Activated T-helper 1 cell treated with Interleukin-2 at 50 U/mL for 16 hours (primary cell): Measurements from ENCODE around the gene RBM26.

Experiments
- DNase-seq: peaks from one replicate; pipeline ENCODE4 v3.0.0-alpha.2; 2020; ENCODE audit warnings: low read depth

Gene RBM26

GRCh38 chr13:79419365-79419764 is 13.3 kb upstream of the RBM26 start:
- no peak for DNase-seq

DNA sequence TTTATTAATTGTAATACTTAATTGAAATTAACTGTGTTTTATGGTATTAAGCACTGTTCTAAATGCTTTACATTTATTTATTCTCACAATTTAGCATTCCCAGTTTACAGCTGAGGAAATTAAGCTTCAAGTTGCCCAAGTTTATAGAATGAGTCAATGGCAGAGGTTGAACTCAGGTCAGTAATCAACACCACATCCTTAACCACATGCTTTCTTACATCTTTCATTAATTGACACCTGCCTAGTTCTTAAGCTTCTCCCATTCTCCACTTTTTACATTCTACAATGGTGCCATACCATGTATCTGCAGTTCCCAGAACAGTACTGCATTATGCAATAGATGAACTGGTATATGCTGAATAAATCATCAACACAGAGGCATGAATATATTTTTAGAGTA is 11.7 kb upstream of the RBM26 start:
- DNase-seq = no peak

- DNase-seq = no peak
These were observed 7.5 kb upstream of the RBM26 start for GRCh38 chr13:79413521-79413920.

GRCh38 chr13:79409828-79410227 is 3.8 kb upstream of the RBM26 start:
- no peak for DNase-seq

GRCh38 chr13:79407349-79407979 is 1.4 kb upstream of the RBM26 start:
- DNase-seq = no peak

- no peak for DNase-seq
These were observed 498 bp upstream of the RBM26 start for GRCh38 chr13:79406597-79406908.

GRCh38 chr13:79405501-79405830 is 589 bp downstream of the RBM26 start:
- DNase-seq = no peak

- no peak for DNase-seq
These were observed 1.1 kb downstream of the RBM26 start for GRCh38 chr13:79404985-79405384.

- DNase-seq = no peak
These were observed 1.7 kb downstream of the RBM26 start for GRCh38 chr13:79404361-79404760.

DNA sequence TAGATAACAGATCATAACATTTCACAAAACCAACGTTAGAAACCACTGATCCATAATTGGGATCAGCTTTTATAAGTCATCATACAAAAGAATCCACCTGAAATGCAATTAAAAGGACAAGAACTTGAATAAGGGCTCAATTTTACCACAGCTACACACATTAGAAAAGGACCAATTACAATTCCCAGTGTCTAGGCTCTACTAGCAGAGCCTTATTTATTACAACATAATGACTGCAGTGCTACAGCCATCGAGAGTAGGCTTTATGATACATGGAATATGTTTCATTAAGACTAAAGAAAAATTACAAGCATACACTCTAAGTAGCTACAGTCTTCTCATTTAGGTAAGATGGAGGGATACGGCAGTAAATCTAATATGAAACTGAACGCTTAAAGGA is 2.9 kb downstream of the RBM26 start:
- DNase-seq = no peak

GRCh38 chr13:79402679-79403078 is 3.4 kb downstream of the RBM26 start:
- DNase-seq = no peak

GRCh38 chr13:79402074-79402635 is 3.9 kb downstream of the RBM26 start:
- no peak for DNase-seq

DNA sequence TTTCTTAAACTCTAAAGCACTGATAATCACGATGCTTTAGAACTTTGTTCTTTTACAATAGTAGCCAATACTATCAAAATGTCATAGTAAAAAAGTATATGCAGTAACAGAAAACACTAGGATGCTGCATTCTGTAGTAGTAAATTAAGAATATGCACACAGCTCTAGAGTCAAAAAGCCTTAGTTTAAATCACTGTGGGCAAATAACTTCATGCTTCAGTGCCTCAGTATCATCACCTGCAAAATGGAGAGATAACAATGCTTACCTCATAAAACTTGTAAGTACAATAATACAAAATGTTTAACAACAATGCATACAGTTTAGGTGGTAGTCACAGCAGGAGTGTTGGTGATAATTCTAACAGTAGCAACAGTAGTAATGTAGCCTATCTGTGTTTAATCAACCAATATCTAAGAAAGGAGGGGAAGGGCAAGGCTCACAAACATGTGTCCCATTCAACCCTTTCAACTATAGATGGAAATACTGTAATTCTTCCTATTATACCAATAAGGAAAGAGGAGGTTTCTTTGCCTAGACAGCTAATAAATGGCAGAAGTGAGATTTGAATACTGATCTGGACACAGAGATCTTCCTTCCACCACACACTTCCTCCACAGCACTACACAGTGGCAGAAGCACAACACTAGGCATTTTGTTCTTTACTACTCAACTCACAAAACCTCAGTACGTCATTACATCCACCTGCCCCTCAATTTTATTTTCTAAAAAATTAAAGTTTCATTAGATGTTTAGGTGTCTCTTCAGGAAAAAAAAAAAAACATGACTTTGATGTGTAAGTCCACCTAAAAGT is 4.6 kb downstream of the RBM26 start:
- no peak for DNase-seq

DNA sequence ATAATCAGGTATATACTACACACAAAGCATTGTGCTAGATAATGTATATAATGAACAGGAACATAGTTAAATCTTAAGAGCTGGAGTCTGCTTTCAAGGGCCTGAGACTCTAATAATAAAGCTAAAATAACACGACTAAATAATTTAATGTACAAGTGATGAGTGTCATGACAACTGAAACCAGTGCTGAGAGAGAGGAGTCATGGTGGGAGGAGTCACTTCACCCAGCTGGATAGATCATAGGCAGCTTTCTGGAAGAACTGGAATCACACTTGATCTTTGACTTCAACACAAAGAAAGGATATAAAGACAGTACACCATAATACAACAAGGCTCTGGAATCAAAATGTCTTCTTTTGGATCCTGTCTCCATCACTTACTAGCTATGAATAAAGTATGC is 7.1 kb downstream of the RBM26 start:
- DNase-seq = no peak

DNA sequence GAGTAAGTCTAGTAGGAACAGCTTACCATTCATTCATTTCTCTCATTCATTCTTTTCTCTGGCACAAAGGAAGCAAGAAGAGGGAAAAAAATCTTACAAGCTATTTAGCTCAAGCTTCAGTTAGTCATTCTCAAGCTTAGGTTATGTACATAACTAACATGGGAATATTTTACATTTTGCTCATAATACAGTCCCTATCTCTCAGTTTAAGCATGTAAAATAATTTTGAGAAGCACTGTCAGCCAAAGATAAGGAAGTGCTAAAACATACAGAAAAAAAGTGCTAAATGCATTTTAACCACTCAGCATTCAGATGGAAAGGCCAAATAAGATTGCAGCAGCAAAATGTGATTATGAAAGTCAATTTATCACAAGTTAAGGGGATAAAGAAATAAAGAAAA is 7.9 kb downstream of the RBM26 start:
- DNase-seq = no peak

DNA sequence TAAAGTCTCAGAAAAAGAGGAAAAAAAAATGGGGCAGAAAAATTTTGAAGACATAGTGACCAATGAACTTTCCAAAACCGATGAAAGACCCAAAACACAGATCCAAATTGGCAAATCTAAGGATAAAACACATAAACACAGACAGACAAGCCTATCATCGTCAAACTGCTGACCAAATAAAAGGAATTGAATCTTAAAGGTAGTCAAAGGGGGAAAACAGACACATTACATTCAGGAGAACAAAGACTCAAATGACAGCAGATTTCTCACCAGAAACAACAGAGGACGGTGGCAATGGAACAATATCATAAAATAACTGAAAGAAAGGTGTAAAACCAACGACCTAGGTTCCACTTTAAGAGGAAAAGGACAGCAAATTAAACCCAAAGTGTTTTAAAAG is 10.2 kb downstream of the RBM26 start:
- DNase-seq = no peak

DNA sequence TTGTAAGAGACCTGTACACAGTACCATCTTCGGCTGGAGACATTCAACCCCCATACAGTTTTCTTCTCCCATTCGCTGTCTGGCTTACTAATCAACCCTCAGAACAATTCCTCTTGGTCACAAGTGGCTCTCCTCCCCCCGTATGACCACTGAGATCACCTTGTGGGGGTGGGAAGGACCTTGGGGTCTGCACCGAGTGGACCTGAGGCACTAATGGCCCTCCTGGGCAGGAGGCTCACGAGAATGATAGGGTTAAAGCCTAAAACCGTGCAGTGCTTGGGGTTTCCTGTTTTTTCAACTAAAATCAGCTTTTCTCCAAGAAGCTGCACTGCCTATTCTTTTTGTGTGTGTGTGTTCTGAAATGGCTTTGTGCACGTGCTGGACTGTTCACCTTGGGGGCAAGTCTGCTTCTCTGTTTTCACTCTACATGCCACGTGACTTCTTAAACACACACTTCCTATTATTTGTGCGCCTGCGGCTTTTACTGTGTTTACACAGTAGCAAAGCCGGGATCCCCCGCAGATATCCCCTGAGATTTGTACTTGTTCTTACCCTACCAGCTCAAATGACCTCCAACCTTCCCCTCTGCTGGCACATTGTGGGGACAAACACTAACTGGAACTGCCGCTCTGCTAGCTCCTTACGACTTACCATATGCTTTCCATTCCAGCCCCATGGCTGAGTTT is 12.3 kb downstream of the RBM26 start:
- DNase-seq = no peak

DNA sequence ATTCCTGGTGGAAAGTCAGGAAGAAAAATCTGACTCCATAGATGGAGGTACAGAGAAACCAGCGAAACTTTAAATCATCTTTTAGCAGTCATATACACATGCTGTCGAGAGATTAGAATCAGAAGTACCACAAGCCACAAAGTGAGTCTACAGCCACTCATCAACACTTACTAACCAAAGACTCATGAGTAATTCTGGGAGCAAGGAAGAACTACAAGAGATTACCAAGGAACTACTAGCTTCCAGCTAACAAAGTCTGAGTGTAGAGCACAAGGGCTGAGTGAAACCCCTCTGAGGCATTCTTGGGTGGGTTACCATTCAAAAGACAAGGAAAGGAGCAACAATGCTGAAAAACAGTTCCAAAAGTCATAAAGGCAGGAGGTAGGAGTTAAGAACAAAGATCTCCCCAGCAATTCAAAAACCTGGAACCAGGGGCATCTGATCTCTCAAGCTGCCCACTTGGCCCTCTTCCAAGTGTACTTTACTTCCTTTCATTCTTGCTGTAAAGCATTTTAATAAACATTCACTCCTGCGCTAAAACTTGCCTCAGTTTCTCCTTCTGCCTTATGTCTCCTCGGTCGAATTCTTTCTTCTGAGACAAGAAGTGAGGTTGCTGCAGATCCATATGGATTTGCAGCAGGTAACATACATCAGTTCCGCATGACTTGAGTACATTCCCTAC is 13.0 kb downstream of the RBM26 start:
- DNase-seq = no peak

DNA sequence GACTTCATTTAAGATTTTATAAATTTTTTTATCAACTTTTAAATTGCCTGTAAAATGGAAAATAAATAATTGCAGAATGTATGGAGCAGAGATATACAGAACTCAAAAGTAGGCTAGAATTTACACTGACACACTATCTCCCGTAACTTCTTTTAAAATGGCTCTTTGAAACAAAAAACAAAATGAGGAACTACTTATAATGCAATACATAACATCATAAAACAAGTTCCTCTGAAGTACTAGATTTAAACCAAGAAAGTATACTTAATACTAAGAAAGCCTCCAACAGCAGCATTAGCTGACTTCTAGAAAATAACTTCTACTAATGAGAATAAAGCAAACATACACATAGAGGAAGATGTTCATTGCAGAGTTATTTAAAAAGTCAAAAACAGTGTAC is 17.0 kb downstream of the RBM26 start:
- DNase-seq = no peak

DNA sequence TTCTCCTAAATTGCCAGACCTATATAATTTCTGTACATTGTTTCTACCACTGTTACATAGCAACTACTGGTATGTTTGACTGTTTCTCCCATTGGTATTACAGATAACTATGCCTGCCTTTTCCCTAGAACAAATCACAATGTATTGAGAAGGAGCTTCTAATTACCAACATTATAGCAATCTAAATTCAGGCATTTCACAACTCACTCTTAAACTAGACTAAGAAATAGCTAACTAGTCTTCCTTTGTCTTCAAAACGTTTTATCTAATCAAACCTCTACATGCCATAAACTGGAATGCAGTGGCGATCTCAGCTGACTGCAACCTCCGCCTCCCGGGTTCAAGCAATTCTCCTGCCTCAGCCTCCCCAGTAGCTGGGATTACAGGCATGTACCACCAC is 18.2 kb downstream of the RBM26 start:
- DNase-seq = no peak

GRCh38 chr13:79386125-79386826 is 19.8 kb downstream of the RBM26 start:
- DNase-seq = no peak

DNA sequence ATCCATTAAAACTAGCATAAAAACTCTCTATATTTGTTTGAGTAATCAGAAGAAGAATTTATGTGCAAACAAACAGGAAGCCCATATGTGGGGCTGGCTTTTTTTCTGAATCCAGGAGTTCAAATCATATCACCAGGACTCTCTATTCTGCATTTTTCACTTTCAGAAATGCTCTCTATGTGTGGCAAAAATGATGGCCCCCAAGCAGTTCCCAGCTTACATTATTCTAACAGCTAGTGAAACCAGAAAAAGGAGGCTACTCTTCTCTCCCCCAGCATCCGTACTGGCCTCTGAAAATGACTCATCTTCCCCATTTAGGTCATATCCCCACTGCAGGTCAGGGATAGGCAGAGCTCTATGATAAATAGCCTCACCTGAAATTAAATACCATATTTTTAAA is 20.4 kb downstream of the RBM26 start:
- DNase-seq = no peak
